Measurements from ENCODE around the gene NPC2.

NPC2 gene

GRCh38 chr14:74503291-74503937 is 10.3 kb upstream of the NPC2 start:
- DNase-seq (ENCODE audit: low read depth) = no peak

- DNase-seq (ENCODE audit: low read depth) = no peak
Measured at GRCh38 chr14:74502236-74503019, 9.3 kb upstream of the NPC2 start.

GRCh38 chr14:74501691-74502090 is 8.6 kb upstream of the NPC2 start:
- no peak for DNase-seq (ENCODE audit: low read depth)

GRCh38 chr14:74501135-74501614 is 8.1 kb upstream of the NPC2 start:
- no peak for DNase-seq (ENCODE audit: low read depth)

GRCh38 chr14:74500417-74501134 is 7.5 kb upstream of the NPC2 start:
- DNase-seq (ENCODE audit: low read depth) = no peak

- no peak for DNase-seq (ENCODE audit: low read depth)
Measured at GRCh38 chr14:74495356-74495755, 2.3 kb upstream of the NPC2 start.

- peak; percentile 94 for DNase-seq (ENCODE audit: low read depth)
Measured at GRCh38 chr14:74493343-74494261, 497 bp upstream of the NPC2 start, which contains the start of gene ISCA2. ISCA2 (plus strand) TSS chr14:74493765; CDS start chr14:74493775, 10 bp downstream.

GRCh38 chr14:74491956-74492775 is 939 bp downstream of the NPC2 start:
- DNase-seq (ENCODE audit: low read depth) = no peak

GRCh38 chr14:74490486-74490885 is 2.6 kb downstream of the NPC2 start:
- DNase-seq (ENCODE audit: low read depth) = no peak

GRCh38 chr14:74488786-74489397 is 4.2 kb downstream of the NPC2 start:
- no peak for DNase-seq (ENCODE audit: low read depth)

- no peak for DNase-seq (ENCODE audit: low read depth)
Measured at GRCh38 chr14:74486164-74486563, 6.9 kb downstream of the NPC2 start.

GRCh38 chr14:74483321-74483720 is 9.8 kb downstream of the NPC2 start:
- DNase-seq (ENCODE audit: low read depth) = no peak

GRCh38 chr14:74482571-74482970 is 10.5 kb downstream of the NPC2 start:
- DNase-seq (ENCODE audit: low read depth) = no peak

- no peak for DNase-seq (ENCODE audit: low read depth)
Measured at GRCh38 chr14:74480046-74480445, 13.1 kb downstream of the NPC2 start.

GRCh38 chr14:74478996-74479635 is 14.0 kb downstream of the NPC2 start:
- DNase-seq (ENCODE audit: low read depth) = no peak

- DNase-seq (ENCODE audit: low read depth) = no peak
Measured at GRCh38 chr14:74476607-74477006, 16.5 kb downstream of the NPC2 start.

- no peak for DNase-seq (ENCODE audit: low read depth)
Measured at GRCh38 chr14:74476107-74476506, 17.0 kb downstream of the NPC2 start.

GRCh38 chr14:74475678-74476077 is 17.4 kb downstream of the NPC2 start:
- no peak for DNase-seq (ENCODE audit: low read depth)

- DNase-seq (ENCODE audit: low read depth) = no peak
Measured at GRCh38 chr14:74474376-74474775, 18.7 kb downstream of the NPC2 start.

- DNase-seq (ENCODE audit: low read depth) = no peak
Measured at GRCh38 chr14:74472601-74473000, 20.5 kb downstream of the NPC2 start.

Measured in CMK (cell line).